ENCODE data around the gene MBP.
A peak's percentile ranks its signal among the peaks of the same experiment; 100 is the strongest.

Gene MBP

GRCh38 chr18:77136871-77137665 is 4.5 kb upstream of the MBP start:
- Histone ChIP-seq H3K36me3 (ENCODE audit: control insufficient read depth, insufficient read depth, low read length) (no peaks in the 10 kb centered on the region), H3K9ac (ENCODE audit: low read length) (no peak overlapping the region), H3K27ac (ENCODE audit: low read depth, low read length) (no peak overlapping the region), H3K27me3 (ENCODE audit: control insufficient read depth, insufficient read depth, low read length) (no peaks in the 10 kb centered on the region), H3K4me1 (ENCODE audit: control insufficient read depth, insufficient read depth, low read length) (peaks cover 2% of the 10 kb centered on the region), H3K4me3 (ENCODE audit: low read length) (no peak overlapping the region)

GRCh38 chr18:77136076-77136718 is 3.6 kb upstream of the MBP start:
- peaks cover 2% of the 10 kb centered on the region for H3K4me1 ChIP-seq (ENCODE audit: control insufficient read depth, insufficient read depth, low read length)
- no peak overlapping the region for H3K27ac ChIP-seq (ENCODE audit: low read depth, low read length)
- no peak overlapping the region for H3K9ac ChIP-seq (ENCODE audit: low read length)

DNA sequence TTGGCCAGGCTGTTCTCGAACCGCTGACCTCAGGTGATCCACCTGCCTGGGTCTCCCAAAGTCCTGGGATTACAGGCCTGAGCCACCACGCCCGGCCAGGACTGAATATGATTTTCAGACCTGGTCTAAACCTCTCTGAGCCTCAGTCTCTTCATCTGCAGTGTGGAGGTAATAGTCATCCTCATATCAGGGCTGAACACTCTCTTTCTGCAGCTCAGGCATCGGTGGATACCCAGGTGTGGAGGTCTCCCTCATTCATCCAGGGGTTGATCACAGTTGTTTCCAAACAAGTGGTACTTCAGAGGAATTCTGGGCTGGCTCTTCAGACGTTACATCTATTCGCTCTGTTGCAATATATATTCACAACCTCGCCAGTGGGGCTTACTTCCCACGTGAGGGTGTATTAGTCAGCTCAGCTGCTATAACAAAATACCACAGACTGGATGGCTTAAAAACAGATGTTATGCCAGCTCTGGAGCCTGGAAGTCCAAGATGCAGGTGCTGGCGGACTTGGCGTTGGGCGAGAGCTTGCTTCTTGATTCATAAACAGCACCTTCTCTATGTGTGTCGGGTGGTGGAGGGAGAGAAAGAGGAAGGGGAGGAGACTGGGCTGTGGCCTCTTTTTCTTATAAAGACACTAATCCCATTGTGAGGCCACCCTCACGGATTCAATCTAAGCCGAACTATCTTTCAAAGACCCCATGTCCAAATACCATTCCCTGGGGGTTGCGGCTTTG is 2.9 kb upstream of the MBP start:
- no peak overlapping the region for H3K27ac ChIP-seq (ENCODE audit: low read depth, low read length)
- H3K4me3 ChIP-seq (ENCODE audit: low read length), result no peak overlapping the region
- no peak overlapping the region for H3K9ac ChIP-seq (ENCODE audit: low read length)
- peaks cover 2% of the 10 kb centered on the region for H3K4me1 ChIP-seq (ENCODE audit: control insufficient read depth, insufficient read depth, low read length)
- H3K27me3 ChIP-seq (ENCODE audit: control insufficient read depth, insufficient read depth, low read length), result no peaks in the 10 kb centered on the region
- no peaks in the 10 kb centered on the region for H3K36me3 ChIP-seq (ENCODE audit: control insufficient read depth, insufficient read depth, low read length)

More at GRCh38 chr18:77136076-77136718, 3.6 kb upstream of the MBP start:
- Histone ChIP-seq H3K36me3 (ENCODE audit: control insufficient read depth, insufficient read depth, low read length) (no peaks in the 10 kb centered on the region), H3K4me3 (ENCODE audit: low read length) (no peak overlapping the region), H3K27me3 (ENCODE audit: control insufficient read depth, insufficient read depth, low read length) (no peaks in the 10 kb centered on the region)

DNA sequence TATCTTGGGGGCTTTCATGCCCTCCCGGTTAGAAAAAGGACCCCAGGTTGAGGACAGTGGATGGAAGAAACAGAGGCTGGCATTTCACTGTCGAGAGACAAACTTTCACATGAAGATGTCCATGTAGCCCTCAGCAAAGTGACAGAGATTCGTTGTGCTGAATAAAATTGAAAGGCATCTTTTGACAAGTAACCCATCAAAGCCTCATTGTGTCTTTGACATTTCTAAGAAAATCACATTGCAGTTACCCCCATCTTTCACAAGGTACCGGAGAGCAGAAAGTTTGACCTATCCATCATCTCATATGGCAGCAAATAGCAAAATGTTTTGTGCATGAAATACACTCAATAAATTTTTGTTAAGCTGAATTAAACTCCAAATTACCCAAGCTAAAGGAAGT is 2.0 kb upstream of the MBP start:
- no peaks in the 10 kb centered on the region for H3K27me3 ChIP-seq (ENCODE audit: control insufficient read depth, insufficient read depth, low read length)
- no peaks in the 10 kb centered on the region for H3K36me3 ChIP-seq (ENCODE audit: control insufficient read depth, insufficient read depth, low read length)
- peaks cover 2% of the 10 kb centered on the region for H3K4me1 ChIP-seq (ENCODE audit: control insufficient read depth, insufficient read depth, low read length)
- no peak overlapping the region for H3K9ac ChIP-seq (ENCODE audit: low read length)
- no peak overlapping the region for H3K27ac ChIP-seq (ENCODE audit: low read depth, low read length)
- H3K4me3 ChIP-seq (ENCODE audit: low read length), result no peak overlapping the region

GRCh38 chr18:77133835-77134496 is 1.4 kb upstream of the MBP start:
- Histone ChIP-seq H3K9ac (ENCODE audit: low read length) (no peak overlapping the region), H3K4me3 (ENCODE audit: low read length) (no peak overlapping the region), H3K4me1 (ENCODE audit: control insufficient read depth, insufficient read depth, low read length) (peaks cover 2% of the 10 kb centered on the region), H3K36me3 (ENCODE audit: control insufficient read depth, insufficient read depth, low read length) (no peaks in the 10 kb centered on the region), H3K27me3 (ENCODE audit: control insufficient read depth, insufficient read depth, low read length) (no peaks in the 10 kb centered on the region), H3K27ac (ENCODE audit: low read depth, low read length) (no peak overlapping the region)

- no peaks in the 10 kb centered on the region for H3K27me3 ChIP-seq (ENCODE audit: control insufficient read depth, insufficient read depth, low read length)
- peak overlapping the region; percentile 42 for H3K4me3 ChIP-seq (ENCODE audit: low read length)
- peaks cover under 1% of the 10 kb centered on the region for H3K4me1 ChIP-seq (ENCODE audit: control insufficient read depth, insufficient read depth, low read length)
- peak overlapping the region; percentile 10 for H3K9ac ChIP-seq (ENCODE audit: low read length)
- no peaks in the 10 kb centered on the region for H3K36me3 ChIP-seq (ENCODE audit: control insufficient read depth, insufficient read depth, low read length)
- peak overlapping the region; percentile 40 for H3K27ac ChIP-seq (ENCODE audit: low read depth, low read length)
Observed at GRCh38 chr18:77133051-77133834, 660 bp upstream of the MBP start.

DNA sequence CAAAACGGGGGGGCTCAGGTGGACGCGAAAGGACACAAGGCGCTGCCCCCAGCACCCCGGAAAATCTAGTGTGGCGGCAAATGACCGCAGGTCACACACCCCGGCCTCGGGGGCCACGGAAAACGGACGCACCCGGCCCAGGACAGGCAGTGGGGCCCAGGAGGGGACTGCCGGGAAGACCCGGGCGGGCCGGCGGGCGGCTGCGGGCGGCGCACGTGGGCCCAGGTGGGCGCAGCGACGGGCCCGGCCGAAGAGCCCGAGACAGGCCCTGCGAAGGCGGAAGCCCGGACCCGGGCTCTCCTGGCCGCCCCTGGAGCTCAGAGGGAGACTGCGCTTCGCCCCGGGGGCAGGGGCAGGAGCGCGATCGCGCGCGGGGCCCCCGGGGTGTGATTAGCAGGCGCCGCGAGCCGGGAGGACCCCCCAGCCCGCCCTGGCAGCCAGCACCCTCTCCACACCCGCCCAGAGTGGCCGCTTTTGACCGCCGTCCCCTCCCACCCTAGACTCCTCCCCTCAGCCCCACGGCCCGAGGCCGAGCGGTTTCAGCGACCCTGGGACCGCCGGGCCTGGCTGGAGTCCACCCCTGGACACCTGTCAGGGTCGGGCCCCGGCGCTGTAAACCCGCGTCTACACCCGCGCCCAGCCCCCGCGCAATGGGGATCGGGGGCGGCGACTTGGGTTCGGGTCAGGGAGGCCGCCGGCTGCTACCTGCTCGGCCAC is 773 bp downstream of the MBP start:
- H3K4me3 ChIP-seq (ENCODE audit: low read length), result peak overlapping the region; percentile 42
- H3K27ac ChIP-seq (ENCODE audit: low read depth, low read length), result peak overlapping the region; percentile 31
- no peaks in the 10 kb centered on the region for H3K36me3 ChIP-seq (ENCODE audit: control insufficient read depth, insufficient read depth, low read length)
- H3K27me3 ChIP-seq (ENCODE audit: control insufficient read depth, insufficient read depth, low read length), result no peaks in the 10 kb centered on the region
- no peaks in the 10 kb centered on the region for H3K4me1 ChIP-seq (ENCODE audit: control insufficient read depth, insufficient read depth, low read length)
- peak overlapping the region; percentile 78 for H3K9ac ChIP-seq (ENCODE audit: low read length)

GRCh38 chr18:77131100-77131651 is 1.4 kb downstream of the MBP start:
- Histone ChIP-seq H3K27ac (ENCODE audit: low read depth, low read length) (peak overlapping the region; percentile 31), H3K9ac (ENCODE audit: low read length) (peak overlapping the region; percentile 45), H3K4me1 (ENCODE audit: control insufficient read depth, insufficient read depth, low read length) (no peaks in the 10 kb centered on the region)

GRCh38 chr18:77130229-77131099 is 2.1 kb downstream of the MBP start:
- H3K9ac ChIP-seq (ENCODE audit: low read length), result no peak overlapping the region
- H3K36me3 ChIP-seq (ENCODE audit: control insufficient read depth, insufficient read depth, low read length), result no peaks in the 10 kb centered on the region
- no peaks in the 10 kb centered on the region for H3K4me1 ChIP-seq (ENCODE audit: control insufficient read depth, insufficient read depth, low read length)
- peak overlapping the region; percentile 31 for H3K27ac ChIP-seq (ENCODE audit: low read depth, low read length)
- H3K4me3 ChIP-seq (ENCODE audit: low read length), result peak overlapping the region; percentile 42
- no peaks in the 10 kb centered on the region for H3K27me3 ChIP-seq (ENCODE audit: control insufficient read depth, insufficient read depth, low read length)

More at GRCh38 chr18:77131100-77131651, 1.4 kb downstream of the MBP start:
- H3K27me3 ChIP-seq (ENCODE audit: control insufficient read depth, insufficient read depth, low read length), result no peaks in the 10 kb centered on the region
- peak overlapping the region; percentile 42 for H3K4me3 ChIP-seq (ENCODE audit: low read length)
- H3K36me3 ChIP-seq (ENCODE audit: control insufficient read depth, insufficient read depth, low read length), result no peaks in the 10 kb centered on the region

- H3K4me1 ChIP-seq (ENCODE audit: control insufficient read depth, insufficient read depth, low read length), result no peaks in the 10 kb centered on the region
- no peaks in the 10 kb centered on the region for H3K27me3 ChIP-seq (ENCODE audit: control insufficient read depth, insufficient read depth, low read length)
- H3K4me3 ChIP-seq (ENCODE audit: low read length), result no peak overlapping the region
- peak overlapping the region; percentile 51 for H3K27ac ChIP-seq (ENCODE audit: low read depth, low read length)
- no peak overlapping the region for H3K9ac ChIP-seq (ENCODE audit: low read length)
- H3K36me3 ChIP-seq (ENCODE audit: control insufficient read depth, insufficient read depth, low read length), result no peaks in the 10 kb centered on the region
Observed at GRCh38 chr18:77129150-77129551, 3.4 kb downstream of the MBP start.

Data from rectal smooth muscle tissue (tissue), 1 donor.